MG63 (cell line): Measurements from ENCODE around the gene HMX1. TPM values are rescaled to one million over a fixed set of nuclear protein-coding genes. Genes with fewer than 3 reads are reported as not detected.

ENCODE experiments used
- DNase-seq: peaks from one replicate; pipeline ENCODE4 v3.0.0-alpha.2; 2020
- H3K27me3 ChIP-seq: fragments of 250-450 bp; sonication (Bioruptor Pico); 2 replicates; pipeline ENCODE4 v1.5.1; 2020; ENCODE audit warnings: mild to moderate bottlenecking, moderate library complexity
- H3K36me3 ChIP-seq: fragments of 250-450 bp; sonication (Bioruptor Pico); 2 replicates; pipeline ENCODE4 v1.5.1; 2020; ENCODE audit warnings: mild to moderate bottlenecking, moderate library complexity
- H3K4me3 ChIP-seq: fragments of 250-450 bp; sonication (Bioruptor Pico); 2 replicates; pipeline ENCODE4 v1.5.1; 2020; ENCODE audit warnings: mild to moderate bottlenecking, moderate library complexity
- H3K9me3 ChIP-seq: fragments of 250-450 bp; sonication (Bioruptor Pico); 2 replicates; pipeline ENCODE4 v1.5.1; 2020; ENCODE audit warnings: mild to moderate bottlenecking, moderate library complexity
- total RNA-seq: library from RNA; depleted of rRNA; stranded (reverse); fragments of >200 nt; shearing (Covaris generic); gene quantifications from 2 replicates; pipeline ENCODE4 v1.2.3, GENCODE V29; 2014; ENCODE audit warnings: low replicate concordance

Gene HMX1
- total RNA-seq, 1 experiment from 2014 or later = 17.5 TPM

DNA sequence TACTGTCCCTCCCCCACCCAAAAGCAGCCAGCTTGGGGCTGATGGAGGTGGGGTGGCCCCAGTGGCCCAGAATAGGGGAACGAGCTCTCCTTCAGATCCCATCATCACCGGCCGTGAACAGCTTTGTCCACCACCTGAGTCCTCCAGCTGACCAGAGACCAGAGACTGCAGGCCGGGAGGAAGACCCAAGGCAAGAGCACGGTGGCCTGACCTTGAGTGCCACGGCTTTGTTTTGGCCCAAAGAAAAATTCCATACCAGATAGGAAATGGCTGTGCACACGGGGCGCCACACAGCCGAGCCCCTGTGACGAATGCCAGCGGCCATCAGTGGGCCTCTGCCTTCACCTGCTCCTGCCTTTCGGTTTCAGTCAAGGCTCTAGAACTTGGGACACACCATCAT is 5.2 kb downstream of the HMX1 start:
- DNase-seq = no peak
- H3K36me3 ChIP-seq = no peaks in the 10 kb centered on the region
- H3K9me3 ChIP-seq = no peaks in the 10 kb centered on the region
- no peak overlapping the region for H3K4me3 ChIP-seq
- no peaks in the 10 kb centered on the region for H3K27me3 ChIP-seq

DNA sequence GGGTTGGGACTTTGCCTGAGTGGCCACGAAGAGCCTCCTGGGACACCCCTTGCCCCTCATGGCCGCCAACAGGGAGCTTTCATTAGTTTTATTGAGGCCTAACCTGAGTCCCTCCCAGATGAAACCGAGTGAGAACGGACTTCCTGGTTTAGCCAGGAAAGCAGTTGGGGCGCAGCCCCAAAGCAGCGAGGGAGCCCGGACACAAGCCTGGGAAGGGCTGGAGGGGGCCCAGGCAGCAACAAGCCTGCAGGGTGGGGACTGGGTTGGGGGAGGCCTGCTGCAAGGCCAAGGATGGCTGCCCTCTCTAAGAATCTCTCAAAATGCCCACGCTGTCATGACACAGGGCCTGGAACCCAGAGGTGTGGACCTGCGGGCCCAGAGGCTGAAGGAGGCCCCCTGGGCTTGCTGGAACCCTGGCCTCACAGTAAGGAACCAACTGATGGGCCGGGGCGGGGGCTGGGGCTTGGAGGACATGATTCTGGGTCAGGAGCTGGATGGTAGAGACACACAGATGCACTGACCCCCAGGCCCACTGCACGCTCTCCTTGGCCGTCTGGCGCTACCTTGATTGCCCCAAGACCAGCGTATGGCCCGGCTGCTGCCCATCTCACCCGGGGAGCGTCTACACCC is 5.8 kb downstream of the HMX1 start:
- DNase-seq = no peak
- Histone ChIP-seq H3K4me3 (no peak overlapping the region), H3K27me3 (no peaks in the 10 kb centered on the region), H3K36me3 (no peaks in the 10 kb centered on the region), H3K9me3 (no peaks in the 10 kb centered on the region)

DNA sequence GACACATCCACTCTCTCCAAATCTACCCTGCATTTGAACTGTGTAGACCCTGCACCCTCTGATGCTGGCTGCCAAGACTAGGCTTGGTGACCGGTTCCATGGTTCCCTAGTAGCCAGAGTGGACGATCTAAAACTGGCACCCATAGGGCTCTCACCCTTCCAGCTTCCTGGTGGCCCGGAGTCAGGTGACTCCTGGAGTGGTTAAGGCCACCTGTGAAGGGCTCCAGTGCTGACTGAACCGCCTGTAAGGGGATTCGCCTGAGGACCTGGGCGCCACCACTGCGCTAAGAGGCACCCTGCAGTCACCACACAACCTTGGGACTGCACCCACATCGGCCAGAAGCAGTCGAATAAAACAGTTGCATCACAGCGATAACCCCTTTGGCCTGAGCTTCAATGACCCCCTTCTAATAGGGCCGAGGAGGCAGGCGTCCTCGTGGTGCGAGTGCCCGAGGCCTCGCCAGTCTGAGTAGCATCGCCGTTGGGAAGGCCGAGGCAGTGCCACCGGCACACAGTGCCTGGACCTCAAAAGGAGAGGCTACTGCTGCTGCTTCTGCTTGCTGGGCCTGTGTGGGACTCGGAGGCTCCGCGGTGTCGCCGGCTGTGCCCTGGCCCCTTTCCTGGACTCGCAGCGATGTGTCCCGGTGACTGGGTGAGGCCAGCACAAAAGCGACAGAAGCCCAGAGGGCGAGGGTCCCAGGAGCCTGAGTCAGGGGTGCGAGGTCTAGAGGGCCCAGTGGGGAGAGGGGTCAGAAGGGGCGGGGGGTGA is 6.5 kb downstream of the HMX1 start:
- H3K4me3 ChIP-seq = no peak overlapping the region
- no peaks in the 10 kb centered on the region for H3K9me3 ChIP-seq
- no peaks in the 10 kb centered on the region for H3K36me3 ChIP-seq
- no peak for DNase-seq
- H3K27me3 ChIP-seq = no peaks in the 10 kb centered on the region

DNA sequence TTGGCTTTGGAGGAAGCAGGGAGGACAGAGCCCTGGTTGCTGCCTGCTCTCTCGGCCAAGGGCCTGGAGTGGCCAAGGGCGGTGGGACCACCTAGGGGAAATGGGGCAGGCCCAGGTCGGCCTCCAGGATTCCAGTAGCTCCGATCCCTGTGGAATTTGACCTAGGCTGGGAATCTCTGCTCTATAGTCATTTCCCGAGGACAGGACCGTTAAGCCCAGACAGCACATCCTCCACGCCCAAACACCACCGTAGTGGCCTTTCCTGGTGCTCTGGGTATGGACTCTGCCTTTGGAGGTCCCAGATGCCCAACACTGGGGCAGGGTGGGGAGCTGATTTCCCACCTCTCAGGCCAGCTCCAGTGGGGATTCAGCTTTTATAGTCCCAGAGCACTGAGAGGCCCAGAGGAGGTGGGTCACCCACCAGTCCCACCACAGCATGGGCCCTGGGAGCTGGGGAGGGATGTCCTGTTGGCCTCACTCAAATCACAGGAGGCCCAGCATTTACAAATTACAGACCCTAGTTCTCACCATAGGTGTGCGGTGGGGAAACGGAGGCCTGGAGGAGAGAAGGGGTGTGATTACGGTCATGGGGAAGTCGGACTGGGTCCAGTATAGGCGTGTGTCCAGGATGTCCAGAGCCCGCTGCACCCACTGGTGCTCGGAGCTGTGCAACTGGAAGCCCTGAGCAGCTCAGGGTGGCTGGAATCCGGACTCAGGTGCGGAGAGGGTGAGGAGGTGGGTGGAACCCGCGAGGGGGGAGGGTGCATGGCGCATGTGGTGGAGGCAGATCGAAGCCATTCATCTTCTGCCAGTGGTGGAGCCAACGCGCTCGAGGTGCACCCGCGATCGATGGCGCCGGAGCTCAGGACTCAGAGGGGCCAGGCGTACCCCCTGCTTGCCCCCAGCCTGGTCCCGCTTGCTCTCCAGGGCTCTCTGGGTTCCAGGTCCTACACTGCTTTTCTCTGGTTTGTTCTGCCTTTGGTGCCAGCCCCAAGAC is 7.7 kb downstream of the HMX1 start:
- DNase-seq = no peak

DNA sequence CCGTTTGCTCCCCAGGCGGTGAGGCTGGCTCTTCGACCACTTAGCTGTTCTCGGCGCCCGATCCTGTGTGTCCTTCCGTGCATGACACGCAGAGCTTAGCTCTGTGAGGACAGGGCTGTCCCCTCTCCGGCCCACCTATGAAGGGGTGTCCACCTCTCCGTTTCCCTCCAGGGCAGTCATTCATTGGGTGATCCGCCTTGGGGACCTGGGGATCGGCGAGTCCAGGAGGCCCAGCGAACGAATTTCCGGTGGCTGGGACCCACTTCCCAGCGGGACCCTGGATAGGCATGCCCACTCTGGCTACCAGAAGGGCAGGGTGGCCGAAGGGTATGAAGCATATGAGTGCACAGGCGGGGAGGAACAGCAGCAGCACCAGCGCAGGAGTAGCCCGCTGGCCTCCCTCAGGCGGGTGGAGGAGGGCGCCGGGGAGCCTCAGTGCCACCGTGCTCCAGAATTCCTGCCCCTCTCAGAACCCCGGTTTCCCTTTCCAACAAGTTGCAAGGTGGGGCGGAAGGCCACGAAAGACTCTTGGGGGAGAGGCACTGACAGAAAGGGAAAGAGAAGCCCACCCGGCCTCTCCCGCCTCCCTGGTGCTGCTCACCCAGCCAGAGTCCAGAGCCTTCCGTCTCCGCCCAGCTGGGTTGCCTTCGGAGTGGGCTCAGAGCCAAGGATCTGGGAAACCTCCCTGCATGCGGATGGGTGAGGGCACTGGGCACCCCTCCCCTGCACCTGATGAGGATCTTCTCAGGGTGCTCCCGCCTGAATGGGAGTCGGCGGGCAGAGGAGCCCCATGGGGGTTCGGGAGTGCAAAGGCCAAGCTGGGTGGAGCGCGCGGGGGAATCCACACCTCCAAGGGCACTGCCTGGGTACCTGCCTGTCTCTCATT is 8.6 kb downstream of the HMX1 start:
- no peaks in the 10 kb centered on the region for H3K27me3 ChIP-seq
- no peak for DNase-seq

More for the DNA sequence above, 7.7 kb downstream of the HMX1 start:
- no peak overlapping the region for H3K4me3 ChIP-seq
- H3K27me3 ChIP-seq = no peaks in the 10 kb centered on the region
- no peaks in the 10 kb centered on the region for H3K9me3 ChIP-seq
- no peaks in the 10 kb centered on the region for H3K36me3 ChIP-seq

DNA sequence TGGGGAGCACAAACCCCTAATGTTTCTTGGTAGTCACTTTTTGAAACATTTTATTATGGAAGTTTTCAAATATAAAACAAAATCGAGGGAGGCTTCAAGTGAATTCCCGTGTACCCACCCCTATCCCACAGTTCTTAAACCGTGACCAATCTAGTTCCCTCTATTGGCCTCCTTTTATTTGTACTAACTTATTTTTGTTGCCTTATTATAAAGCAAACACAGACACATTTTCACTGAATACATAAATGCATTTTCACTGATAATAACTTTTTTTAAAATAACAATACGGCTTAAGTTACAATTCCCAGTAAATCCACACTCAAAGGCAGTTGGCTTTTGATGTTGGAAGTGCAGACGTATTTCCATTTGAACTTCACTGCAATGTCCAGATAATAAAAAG is 9.3 kb downstream of the HMX1 start:
- Histone ChIP-seq H3K36me3 (no peaks in the 10 kb centered on the region), H3K9me3 (no peaks in the 10 kb centered on the region), H3K4me3 (no peak overlapping the region), H3K27me3 (no peaks in the 10 kb centered on the region)
- no peak for DNase-seq

More for the DNA sequence above, 8.6 kb downstream of the HMX1 start:
- no peak overlapping the region for H3K4me3 ChIP-seq
- no peaks in the 10 kb centered on the region for H3K9me3 ChIP-seq
- no peaks in the 10 kb centered on the region for H3K36me3 ChIP-seq

DNA sequence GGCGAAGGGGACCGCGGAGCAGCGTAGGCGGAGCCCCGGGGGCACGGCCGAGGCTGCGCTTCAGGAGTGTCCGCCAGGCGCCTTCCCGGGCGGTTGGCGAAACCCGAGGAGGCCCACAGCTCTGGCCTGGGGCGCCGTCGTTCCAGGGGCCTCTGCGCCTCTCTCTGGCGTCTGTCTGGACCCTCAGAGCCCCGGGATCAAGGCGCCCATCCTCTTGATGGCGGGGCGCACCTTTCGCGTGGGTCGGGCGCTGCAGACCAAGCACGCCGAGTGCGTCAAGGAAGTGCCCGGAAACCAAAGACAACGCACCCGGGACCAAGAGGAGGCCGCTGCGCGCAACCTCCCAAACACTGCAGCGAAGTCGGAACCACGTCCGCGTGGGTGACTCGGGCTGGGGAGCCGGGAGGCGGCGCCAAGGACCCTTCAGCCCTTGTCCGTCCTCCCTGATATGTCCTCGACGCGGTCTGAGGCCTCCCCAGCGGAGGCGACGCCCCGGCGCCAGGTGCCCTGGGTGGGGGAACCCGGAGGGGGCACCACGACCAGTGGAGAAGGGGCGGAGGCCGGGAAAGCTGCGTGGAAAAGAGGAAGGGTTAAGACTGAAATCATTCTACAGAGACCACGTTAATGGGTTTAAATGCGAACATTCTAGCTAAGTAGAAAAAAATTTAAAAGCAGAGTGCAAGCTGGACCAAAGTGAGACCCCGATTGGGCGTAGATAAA is 9.9 kb downstream of the HMX1 start:
- no peak overlapping the region for H3K4me3 ChIP-seq
- no peaks in the 10 kb centered on the region for H3K27me3 ChIP-seq
- H3K9me3 ChIP-seq = no peaks in the 10 kb centered on the region
- H3K36me3 ChIP-seq = no peaks in the 10 kb centered on the region
- DNase-seq = no peak

DNA sequence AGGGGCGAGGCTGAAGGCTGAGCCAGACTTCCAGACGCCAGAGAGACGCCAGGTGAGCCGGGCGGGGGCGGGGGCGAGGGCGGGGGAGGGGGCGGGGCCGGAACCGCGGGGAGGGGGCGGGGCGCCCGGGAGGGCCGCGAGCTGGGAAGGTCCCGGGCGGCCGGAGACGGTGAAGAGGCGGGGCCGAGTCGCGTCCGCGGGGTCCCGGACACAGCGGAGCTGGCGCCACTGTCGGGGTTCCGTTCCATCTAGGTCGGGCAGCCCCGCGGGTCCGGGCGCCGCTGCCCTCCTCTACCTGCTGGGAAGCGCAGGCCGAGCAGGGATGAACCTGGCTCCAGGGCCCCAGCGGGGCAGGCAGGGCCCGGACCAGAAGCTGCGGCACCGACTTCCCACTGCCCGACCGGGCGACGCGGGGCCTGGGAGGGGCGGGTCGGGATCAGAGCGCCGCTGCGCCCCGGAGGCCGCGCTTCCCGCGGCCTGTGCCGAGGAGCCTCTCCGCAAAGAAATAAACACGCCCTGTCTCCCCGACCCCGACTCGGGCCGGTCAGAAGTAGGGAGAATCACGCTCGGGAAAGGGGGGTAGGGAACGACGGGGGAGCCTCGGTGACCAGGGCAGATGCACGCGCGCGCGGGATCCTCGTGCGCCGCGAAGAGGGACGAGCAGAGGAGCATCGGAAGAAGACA is 10.6 kb downstream of the HMX1 start:
- no peaks in the 10 kb centered on the region for H3K36me3 ChIP-seq
- no peaks in the 10 kb centered on the region for H3K9me3 ChIP-seq
- no peak for DNase-seq
- H3K27me3 ChIP-seq = no peaks in the 10 kb centered on the region
- no peak overlapping the region for H3K4me3 ChIP-seq

DNA sequence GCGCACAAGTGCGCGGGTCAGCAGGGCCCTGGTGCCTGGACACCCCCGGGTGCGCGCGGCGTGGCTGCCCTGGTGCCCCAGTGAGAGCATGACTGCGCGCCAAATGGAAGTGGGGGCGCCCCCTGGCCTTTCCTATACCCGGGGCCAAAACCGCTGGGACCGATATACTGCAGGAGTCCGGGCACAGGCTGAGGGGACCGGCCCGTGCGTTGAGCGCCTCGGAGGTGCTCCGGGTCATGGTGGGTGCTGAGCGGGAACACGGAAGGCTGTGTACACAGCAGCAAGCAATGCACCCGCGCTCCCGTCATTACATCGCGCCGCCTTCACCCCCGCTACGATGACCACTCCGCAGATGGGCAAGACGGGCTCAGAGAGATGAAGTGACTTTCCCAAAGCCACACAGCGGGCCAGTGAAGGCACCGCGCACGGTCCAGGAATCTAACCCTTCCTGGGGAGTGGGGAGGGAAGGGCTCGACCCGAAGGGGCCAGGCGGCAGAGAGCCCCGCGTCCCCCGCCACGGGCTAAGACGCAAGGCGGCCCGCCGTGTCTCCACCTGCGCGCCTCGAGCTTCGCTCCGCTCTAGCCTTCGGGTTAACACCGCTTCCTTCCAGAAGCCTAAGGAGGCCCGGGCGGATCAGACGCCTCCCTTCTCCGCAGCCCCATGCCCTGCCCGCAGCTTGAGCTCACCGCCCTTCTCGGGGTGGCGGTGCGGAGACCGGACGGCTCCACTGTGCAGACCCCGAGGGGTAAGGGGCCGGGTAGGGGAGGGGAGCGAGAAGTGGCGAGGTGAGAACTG is 11.3 kb downstream of the HMX1 start:
- Histone ChIP-seq H3K36me3 (no peaks in the 10 kb centered on the region), H3K4me3 (no peak overlapping the region), H3K27me3 (no peaks in the 10 kb centered on the region), H3K9me3 (no peaks in the 10 kb centered on the region)
- DNase-seq = no peak

DNA sequence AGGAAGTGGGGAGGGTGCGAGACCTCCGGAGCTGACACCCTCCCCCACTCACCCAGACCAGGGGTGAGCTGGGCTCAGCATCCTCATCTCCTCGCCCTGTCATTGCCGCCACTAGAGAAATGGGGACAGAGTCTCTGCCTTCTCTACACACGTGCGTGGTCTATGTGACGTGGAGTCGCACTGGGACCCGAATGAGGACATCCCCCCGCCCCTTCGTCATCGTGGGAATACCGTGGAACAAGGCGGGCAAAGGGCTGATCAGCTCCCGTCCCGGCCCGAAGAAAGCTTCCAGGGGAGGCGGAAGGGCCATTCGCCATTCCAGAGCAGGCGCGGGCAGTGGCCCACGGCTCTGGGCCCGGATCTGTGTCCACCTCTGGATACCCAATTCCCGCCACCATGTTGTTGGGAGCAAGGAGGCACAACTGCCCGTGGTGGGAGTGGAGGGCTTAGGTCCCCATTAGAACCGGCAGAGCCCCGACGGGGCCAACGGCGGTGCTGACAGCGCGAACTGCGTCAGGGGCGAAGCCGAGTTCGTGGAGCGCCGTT is 12.0 kb downstream of the HMX1 start:
- Histone ChIP-seq H3K36me3 (no peaks in the 10 kb centered on the region), H3K9me3 (no peaks in the 10 kb centered on the region), H3K4me3 (no peak overlapping the region), H3K27me3 (no peaks in the 10 kb centered on the region)
- DNase-seq = no peak

DNA sequence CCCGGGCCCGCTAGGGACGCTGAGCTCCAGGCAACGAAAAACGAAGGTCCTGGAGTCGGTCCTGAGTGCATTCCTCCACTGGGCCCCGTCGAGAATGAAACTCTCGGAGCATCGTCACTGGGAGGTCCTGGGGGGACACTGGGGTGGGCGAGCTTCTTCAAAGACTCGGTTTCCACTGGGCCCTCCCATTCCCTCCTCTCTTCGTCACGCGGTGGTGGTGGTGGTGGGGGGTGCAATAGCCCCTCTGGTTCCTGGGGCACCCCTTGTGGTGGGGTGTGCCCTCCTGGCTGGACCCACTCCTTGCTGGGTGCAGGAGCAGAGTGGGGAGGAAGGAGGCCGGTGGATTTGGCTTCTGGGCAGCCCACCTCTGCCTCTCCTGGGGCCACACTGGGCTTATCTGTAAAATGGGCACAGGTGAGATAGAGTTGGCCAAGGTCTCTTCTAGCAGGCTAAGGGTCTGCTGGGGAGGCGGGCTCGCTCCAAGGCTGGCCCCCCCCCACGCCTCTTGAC is 12.9 kb downstream of the HMX1 start:
- Histone ChIP-seq H3K4me3 (no peak overlapping the region), H3K9me3 (no peaks in the 10 kb centered on the region), H3K36me3 (no peaks in the 10 kb centered on the region), H3K27me3 (no peaks in the 10 kb centered on the region)
- no peak for DNase-seq

DNA sequence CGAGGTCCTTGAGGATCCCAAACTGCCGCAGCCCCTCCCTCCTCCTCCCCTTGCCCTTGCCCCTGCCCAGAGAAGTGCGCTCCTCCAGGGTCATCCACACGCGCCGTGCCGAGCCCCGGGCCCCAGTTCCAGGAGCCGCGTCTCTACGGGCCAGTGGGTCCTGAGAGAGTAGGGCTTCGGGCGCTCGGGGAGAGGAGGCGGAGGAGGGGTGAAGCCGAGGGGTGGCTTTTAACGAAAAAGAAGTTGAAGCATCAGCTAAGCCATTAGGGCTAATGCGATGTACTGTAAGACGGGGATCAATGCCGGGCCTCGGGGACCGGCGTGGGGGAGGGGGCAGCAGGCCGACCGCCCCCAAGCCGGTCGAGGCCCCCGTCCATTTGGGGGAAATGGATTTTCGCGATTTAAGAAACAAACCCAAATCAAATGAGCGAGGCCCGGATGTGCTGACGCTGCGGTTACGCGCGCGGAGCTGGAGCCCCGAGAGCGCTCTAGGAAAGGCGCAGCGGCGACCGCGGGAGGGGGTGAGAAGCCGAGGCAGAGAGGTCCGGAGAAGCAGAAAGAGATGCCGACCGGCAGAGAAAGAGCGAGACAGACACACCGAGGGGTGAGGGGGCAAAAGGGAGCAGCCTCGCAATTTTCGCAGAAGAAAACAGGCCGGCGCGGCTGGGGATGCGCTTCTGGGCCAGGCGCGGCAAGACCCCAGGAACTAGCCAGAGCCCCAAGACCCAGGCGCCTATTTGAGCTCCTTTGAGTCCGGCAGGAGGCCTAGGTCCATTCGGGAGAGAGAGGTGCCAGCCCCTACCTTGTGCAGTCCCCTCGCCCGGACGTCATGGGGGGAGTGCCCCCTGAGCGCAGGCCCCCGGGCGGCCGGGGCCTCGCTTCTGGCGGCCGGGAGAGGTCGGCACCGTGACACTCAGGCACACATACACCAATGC is 13.6 kb downstream of the HMX1 start:
- H3K9me3 ChIP-seq = no peaks in the 10 kb centered on the region
- H3K36me3 ChIP-seq = no peaks in the 10 kb centered on the region
- no peak for DNase-seq
- no peak overlapping the region for H3K4me3 ChIP-seq
- no peaks in the 10 kb centered on the region for H3K27me3 ChIP-seq

DNA sequence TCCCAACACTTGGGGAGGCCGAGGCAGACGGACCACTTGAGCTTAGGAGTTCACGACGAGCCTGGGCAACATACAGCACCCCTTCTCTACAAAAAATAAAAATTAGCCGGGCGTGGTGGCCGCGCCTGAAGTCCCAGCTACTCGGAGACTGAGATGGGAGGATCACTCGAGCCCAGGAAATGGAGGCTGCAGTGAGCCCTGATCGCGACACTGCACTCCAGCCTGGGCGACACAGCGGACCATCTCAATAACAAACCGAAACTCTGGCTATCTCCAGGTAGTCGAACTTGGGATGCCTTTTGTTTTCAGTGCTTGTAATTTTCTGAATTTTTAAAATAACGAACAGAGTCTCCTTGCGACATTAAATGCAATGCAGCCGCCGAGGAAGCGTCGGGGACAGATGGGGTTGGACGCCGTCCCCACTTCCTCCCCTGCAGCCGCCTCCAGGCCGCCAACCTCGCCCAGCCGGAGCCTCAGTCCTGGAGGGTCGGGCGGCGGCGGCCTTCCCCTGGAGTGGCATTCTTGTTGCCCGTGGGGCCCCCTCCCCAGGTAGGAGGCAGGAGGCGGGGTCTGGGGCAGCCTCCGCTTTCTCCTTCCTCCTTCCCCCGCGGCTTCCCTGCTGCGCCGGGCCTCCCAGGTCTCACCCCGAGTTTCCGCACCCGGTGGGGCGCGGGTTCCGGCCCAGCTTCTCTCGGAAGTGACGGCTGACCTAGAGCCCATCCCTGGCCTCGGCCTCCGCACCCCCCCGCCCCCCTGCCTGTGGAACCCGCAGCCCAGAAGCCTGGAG is 14.6 kb downstream of the HMX1 start:
- no peak for DNase-seq
- Histone ChIP-seq H3K36me3 (no peaks in the 10 kb centered on the region), H3K9me3 (no peaks in the 10 kb centered on the region), H3K27me3 (no peaks in the 10 kb centered on the region), H3K4me3 (no peak overlapping the region)
